ENCODE measurements around the gene SLC1A4.

The SLC1A4 gene

DNA sequence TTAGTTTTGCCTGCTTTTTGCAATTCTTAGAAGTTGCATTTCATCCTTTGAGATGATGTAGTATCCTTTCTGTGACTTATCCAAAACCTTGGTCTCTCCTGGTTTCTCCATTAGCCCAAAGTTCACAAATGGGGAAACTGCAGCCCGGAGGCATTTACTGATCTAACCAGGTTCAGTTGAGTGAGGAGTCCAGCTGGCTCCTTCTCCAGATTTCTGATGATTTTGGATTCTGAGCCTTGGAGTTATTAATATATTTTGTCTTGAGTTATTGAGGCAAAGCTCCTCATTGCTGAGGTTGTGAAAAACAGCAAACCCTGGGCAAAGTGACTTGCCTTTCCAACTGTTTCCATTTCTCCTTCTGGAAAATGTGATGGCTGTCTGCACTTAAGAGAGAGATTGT, 1.7 kb downstream of the SLC1A4 start:
- DNase-seq (ENCODE audit: low read depth), result no peak
- peak overlapping the region; percentile 77 for H3K4me3 ChIP-seq (ENCODE audit: low read depth, low read length)

DNA sequence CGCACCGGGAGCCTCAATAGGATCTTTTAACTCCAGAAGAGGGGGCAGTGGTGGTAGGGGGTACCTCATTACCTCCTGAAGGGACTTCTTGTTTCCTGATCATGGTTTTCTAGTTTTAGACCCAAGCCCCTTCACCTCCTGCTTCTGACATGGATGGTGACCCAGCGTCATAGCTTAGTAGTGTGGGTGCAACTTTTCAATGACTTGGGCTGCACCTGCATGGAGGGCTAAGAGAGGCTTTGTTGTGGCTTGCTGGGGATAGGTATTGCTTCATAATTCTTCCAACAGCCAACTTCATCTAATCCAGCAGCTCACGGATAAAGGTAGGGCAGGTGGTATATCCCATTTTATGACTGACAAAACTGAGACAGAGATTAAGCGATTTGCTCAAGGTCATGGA, 3.0 kb downstream of the SLC1A4 start:
- DNase-seq (ENCODE audit: low read depth), result no peak
- peak overlapping the region; percentile 40 for H3K4me3 ChIP-seq (ENCODE audit: low read depth, low read length)
- TF ChIP-seq, protein P1, sequence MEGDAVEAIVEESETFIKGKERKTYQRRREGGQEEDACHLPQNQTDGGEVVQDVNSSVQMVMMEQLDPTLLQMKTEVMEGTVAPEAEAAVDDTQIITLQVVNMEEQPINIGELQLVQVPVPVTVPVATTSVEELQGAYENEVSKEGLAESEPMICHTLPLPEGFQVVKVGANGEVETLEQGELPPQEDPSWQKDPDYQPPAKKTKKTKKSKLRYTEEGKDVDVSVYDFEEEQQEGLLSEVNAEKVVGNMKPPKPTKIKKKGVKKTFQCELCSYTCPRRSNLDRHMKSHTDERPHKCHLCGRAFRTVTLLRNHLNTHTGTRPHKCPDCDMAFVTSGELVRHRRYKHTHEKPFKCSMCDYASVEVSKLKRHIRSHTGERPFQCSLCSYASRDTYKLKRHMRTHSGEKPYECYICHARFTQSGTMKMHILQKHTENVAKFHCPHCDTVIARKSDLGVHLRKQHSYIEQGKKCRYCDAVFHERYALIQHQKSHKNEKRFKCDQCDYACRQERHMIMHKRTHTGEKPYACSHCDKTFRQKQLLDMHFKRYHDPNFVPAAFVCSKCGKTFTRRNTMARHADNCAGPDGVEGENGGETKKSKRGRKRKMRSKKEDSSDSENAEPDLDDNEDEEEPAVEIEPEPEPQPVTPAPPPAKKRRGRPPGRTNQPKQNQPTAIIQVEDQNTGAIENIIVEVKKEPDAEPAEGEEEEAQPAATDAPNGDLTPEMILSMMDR (IDR thresholded peaks at IDR 0.05; ENCODE audit: low read depth, low read length, missing control alignments), result no peak

More for the DNA sequence above, 1.7 kb downstream of the SLC1A4 start:
- TF ChIP-seq, protein P1 (IDR thresholded peaks at IDR 0.05; ENCODE audit: low read depth, low read length, missing control alignments), result no peak

DNA sequence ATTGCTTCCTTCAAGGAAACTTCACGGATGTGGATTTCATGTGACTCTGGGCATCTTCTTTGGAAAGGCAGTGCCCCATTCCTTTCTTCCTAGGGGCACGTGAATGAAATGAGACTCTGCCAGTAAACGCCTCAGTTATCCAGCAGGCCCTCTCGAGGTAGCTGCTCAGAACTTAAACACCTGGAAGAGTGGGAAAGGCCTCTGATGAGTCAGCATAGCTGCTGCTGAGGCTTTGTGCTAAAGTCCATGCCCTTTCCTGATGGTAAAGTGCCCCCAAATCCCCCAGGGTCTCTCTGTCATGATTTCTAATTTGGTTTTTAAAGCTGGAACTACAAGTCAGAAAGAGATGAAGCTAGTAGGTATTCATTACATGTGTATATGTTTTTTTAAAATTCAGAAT, 3.8 kb downstream of the SLC1A4 start:
- TF ChIP-seq, protein P1 (IDR thresholded peaks at IDR 0.05; ENCODE audit: low read depth, low read length, missing control alignments), result no peak
- peak overlapping the region; percentile 40 for H3K4me3 ChIP-seq (ENCODE audit: low read depth, low read length)
- no peak for DNase-seq (ENCODE audit: low read depth)

DNA sequence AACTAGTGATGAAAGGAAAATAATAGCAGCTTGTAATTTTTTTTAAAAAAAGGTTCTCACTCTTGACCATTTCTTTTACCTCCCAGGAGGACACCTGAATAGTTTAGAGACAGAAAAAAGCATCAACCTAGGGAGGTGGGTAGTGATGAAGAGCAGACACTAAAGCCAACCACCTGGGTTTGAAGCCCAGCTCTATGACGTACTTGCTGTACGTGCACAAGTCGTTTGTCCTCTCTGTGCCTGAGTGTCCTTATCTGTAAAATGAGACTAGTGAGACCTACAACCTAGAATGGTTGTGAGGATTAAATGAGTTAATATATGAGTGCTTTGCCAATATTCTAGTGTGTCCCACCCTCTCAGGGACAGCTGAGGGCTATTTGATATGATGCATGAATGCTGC, 5.8 kb downstream of the SLC1A4 start:
- no peak overlapping the region for H3K4me3 ChIP-seq (ENCODE audit: low read depth, low read length)
- DNase-seq (ENCODE audit: low read depth), result no peak
- TF ChIP-seq, protein P1 (IDR thresholded peaks at IDR 0.05; ENCODE audit: low read depth, low read length, missing control alignments), result no peak

DNA sequence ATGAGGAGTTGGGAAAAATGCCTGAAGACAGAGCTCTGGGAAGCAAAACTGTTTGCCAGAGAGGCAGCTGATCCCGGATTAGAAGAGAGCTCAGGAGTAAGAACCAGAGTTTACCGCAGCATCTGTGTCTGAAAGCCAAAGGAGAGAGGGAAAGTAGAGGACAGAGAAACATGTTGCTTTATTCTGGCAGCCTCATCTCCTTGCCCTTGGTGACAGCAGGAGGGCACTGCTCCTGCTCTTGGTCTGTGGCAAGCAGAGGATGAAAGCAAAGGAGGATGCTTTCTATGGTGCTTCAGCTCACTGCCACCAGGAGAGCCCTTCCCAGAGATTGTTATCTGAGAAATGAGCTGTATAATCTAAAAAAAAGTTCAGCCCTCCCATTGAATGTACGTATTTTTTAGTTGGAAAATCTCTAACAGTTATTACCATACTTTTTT, 7.7 kb downstream of the SLC1A4 start:
- TF ChIP-seq, protein P1 (IDR thresholded peaks at IDR 0.05; ENCODE audit: low read depth, low read length, missing control alignments), result no peak
- no peak for DNase-seq (ENCODE audit: low read depth)
- H3K4me3 ChIP-seq (ENCODE audit: low read depth, low read length), result no peak overlapping the region

DNA sequence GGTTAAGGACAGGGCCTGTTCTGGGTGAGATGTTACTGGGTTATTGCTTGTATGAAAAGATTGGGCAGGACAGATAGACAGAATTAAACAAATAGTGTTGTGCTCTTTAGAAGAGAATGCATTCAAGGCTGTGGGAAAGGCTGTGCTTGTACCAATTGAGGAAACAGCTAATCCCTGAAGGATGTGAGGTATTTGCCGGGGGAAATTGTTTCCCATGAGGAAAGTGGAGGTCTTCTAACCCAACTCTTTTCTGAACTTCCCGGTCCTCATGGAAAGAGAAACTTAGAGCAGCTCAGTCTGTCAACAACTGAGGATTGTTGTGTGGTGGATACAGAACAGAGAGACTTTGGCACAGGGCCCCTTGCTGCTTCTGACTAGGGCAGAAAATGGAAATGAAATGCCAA, 9.5 kb downstream of the SLC1A4 start:
- TF ChIP-seq, protein P1 (IDR thresholded peaks at IDR 0.05; ENCODE audit: low read depth, low read length, missing control alignments), result no peak
- no peak for DNase-seq (ENCODE audit: low read depth)
- no peak overlapping the region for H3K4me3 ChIP-seq (ENCODE audit: low read depth, low read length)

DNA sequence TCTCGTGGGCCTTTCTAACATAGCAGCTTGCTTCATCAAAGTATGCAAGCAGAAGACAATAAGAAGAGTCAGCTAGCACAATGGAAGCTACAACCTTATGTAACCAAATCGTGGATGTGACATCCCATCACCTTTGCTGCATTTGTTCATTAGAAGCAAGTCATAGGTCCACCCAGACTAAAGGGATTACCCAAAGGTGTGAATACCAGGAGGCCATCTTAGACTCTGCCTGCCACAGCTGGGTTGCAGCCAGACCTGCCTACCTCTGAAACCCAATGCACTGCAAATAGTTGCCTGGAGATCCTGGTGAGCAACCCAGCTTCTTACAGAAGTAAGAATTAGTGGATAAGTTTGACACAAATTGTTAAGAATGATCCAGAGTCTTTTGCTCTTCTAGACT, 10.6 kb downstream of the SLC1A4 start:
- H3K4me3 ChIP-seq (ENCODE audit: low read depth, low read length), result no peak overlapping the region
- TF ChIP-seq, protein P1 (IDR thresholded peaks at IDR 0.05; ENCODE audit: low read depth, low read length, missing control alignments), result no peak
- DNase-seq (ENCODE audit: low read depth), result no peak
